Transverse colon (tissue), 4 donors: ENCODE measurements around the gene ANO7. TPM values are rescaled to one million over a fixed set of nuclear protein-coding genes. Genes with fewer than 3 reads are reported as not detected.

ENCODE experiments used
- DNase-seq: peaks from one replicate; pipeline ENCODE4 v3.0.0-alpha.2; 2019
- H3K27ac ChIP-seq, 4 donors: fragments of 200-600 bp; sonication (generic); 2 replicates each; pipeline ENCODE4 v1.5.1; 2016 to 2018; ENCODE audit warnings: inconsistent platforms in 4 of 4
- H3K27me3 ChIP-seq: fragments of 200-600 bp; sonication (generic); 2 replicates; pipeline ENCODE4 v1.5.1; 2017; ENCODE audit warnings: inconsistent platforms
- H3K36me3 ChIP-seq, 4 donors: fragments of 200-600 bp; sonication (generic); 2 replicates each; pipeline ENCODE4 v1.5.1; 2017 to 2019; ENCODE audit warnings: inconsistent platforms in 4 of 4
- H3K4me1 ChIP-seq, 4 donors: fragments of 200-600 bp; sonication (generic); 2 replicates each; pipeline ENCODE4 v1.5.1; 2017 to 2020; ENCODE audit warnings: inconsistent platforms in 4 of 4
- H3K4me3 ChIP-seq, 4 donors: fragments of 200-600 bp; sonication (generic); 1 replicate in 1 of 4; 2 replicates in 3 of 4; pipeline versions ENCODE4 v1.5.1 to v1.6.1; 2017 to 2019; ENCODE audit warnings: inconsistent platforms in 4 of 4
- H3K9me3 ChIP-seq, 2 donors: fragments of 200-600 bp; sonication (generic); 2 replicates each; pipeline ENCODE4 v1.5.1; 2017 to 2019; ENCODE audit warnings: inconsistent platforms in 2 of 2
- CTCF ChIP-seq, 5 experiments: fragments of 200-600 bp in 3 of 5; fragments of 450-650 bp in 2 of 5; sonication (generic) in 3 of 5; IDR thresholded peaks; 1 replicate in 2 of 5; 2 replicates in 3 of 5; pipeline ENCODE4 v1.5.1; 2016 to 2017; ENCODE audit warnings: antibody characterized with exemption in 5 of 5, inconsistent platforms in 3 of 5, mild to moderate bottlenecking in 2 of 5, moderate library complexity in 1 of 5
- EP300 ChIP-seq: sonication (generic); formaldehyde crosslinking; IDR thresholded peaks from one replicate; pipeline ENCODE4 v1.6.1; 2017; ENCODE audit warnings: antibody characterized with exemption, low read depth
- POLR2A ChIP-seq: fragments of 450-650 bp; IDR thresholded peaks from one replicate; pipeline ENCODE4 v1.6.1; 2016; ENCODE audit warnings: antibody characterized with exemption, mild to moderate bottlenecking, moderate library complexity
- POLR2AphosphoS5 ChIP-seq, 3 donors: sonication (generic); formaldehyde crosslinking; IDR thresholded peaks; one replicate each; pipeline ENCODE4 v1.6.1; 2016; ENCODE audit warnings: antibody characterized with exemption in 3 of 3
- WGBS, 2 donors: methylation state at CpG; one replicate each; pipeline ENCODE4 v1.1.5; 2018; ENCODE audit warnings: low coverage in 1 of 2; 5-methylcytosine and 5-hydroxymethylcytosine counted together
- in situ Hi-C, 4 donors: fragments of 200-750 bp; cut with MboI; loops; one replicate each; pipeline versions ENCODE4 v1.15.0 to v1.15.1; 2017; ENCODE audit warnings: low sequenced_read_pairs in 3 of 4, low pct_ligation_motif_present in 1 of 4, low pct_unique_long_range_greater_than_20kb in 1 of 4
- intact Hi-C: fragments of 100-400 bp; cut with DNase I; formaldehyde crosslinking; loops from one replicate; pipeline ENCODE4 v1.15.1; 2023; ENCODE audit warnings: low total_unique reads
- total RNA-seq, 4 donors: library from RNA; depleted of rRNA; stranded (reverse); fragments of >200 nt; gene quantifications; one replicate each; pipeline ENCODE4 v1.1.0, GENCODE V29; 2016

The ANO7 gene
- total RNA-seq, 4 donors from 2014 or later: 37.2 to 202 (median 71.0) TPM

GRCh38 chr2:241147336-241147735, 41.1 kb upstream of the ANO7 start:
- H3K4me1 ChIP-seq: peaks cover 8 to 21% (median 20%) of the 10 kb centered on the region in 4 donors
- 96 to 97% methylated on average over 3 of the region's 3 CpGs for WGBS, 2 donors
- in situ Hi-C loops (no loop called here), intact Hi-C loops (no loop called here)
- no peak overlapping the region for H3K27ac ChIP-seq
- no peaks in the 10 kb centered on the region for H3K36me3 ChIP-seq
- no peak for DNase-seq
- H3K27me3 ChIP-seq: no peaks in the 10 kb centered on the region
- H3K4me3 ChIP-seq: no peak overlapping the region
- no peaks in the 10 kb centered on the region for H3K9me3 ChIP-seq
- no peak for TF ChIP-seq CTCF (IDR thresholded peaks at IDR 0.05)
- TF ChIP-seq POLR2AphosphoS5 (IDR thresholded peaks at IDR 0.05): no peak
- TF ChIP-seq POLR2A: no peak
- no peak for TF ChIP-seq EP300

DNA sequence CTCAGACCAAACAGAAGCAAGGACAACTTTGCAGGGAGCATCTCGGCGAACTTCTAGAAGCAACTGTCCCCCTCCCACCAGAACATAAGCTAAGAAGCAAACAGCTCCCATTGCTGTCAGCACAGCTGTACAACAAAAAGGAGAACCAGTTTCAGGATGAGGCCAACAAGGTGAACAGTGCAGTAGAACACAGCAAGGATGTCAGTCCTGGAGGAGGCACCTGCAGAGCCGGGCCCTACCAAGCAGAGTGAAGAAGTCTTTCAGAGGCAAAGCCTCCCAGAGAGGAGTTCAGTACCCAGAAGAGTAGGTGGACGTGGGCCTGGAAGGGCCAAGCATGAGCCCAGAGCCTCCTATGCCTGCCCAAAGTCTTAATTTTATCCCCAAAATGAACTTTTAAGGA, 40.2 kb upstream of the ANO7 start:
- peak overlapping the region in 2 of 4 donors; percentile 92 to 96 for H3K4me3 ChIP-seq
- DNase-seq: no peak
- intact Hi-C loops: no loop called here

GRCh38 chr2:241148891-241149674, 39.4 kb upstream of the ANO7 start, which contains the start of gene PASK:
TSS of gene PASK (minus strand) at chr2:241149472. CDS start at chr2:241143032, 6,440 bp downstream.
- H3K27me3 ChIP-seq: no peaks in the 10 kb centered on the region
- peaks cover 8 to 21% (median 20%) of the 10 kb centered on the region in 4 donors for H3K4me1 ChIP-seq
- in situ Hi-C loops: no loop called here
- H3K36me3 ChIP-seq: no peaks in the 10 kb centered on the region
- peak within 1 kb of the TSS; percentile 85 to 93 (median 87) for H3K27ac ChIP-seq
- peak; percentile 96 for DNase-seq
- no peaks in the 10 kb centered on the region for H3K9me3 ChIP-seq
- 0% methylated on average over 43 of the region's 88 CpGs; no CpG with 5 or more reads in 1 of the 2 donors for WGBS, 2 donors
- H3K4me3 ChIP-seq: peak within 1 kb of the TSS; percentile 55 to 96 (median 94)
- TF ChIP-seq POLR2AphosphoS5 (IDR thresholded peaks at IDR 0.05): no peak
- intact Hi-C loops: no loop called here

More for the DNA sequence above, 40.2 kb upstream of the ANO7 start:
- no peak overlapping the region for H3K27ac ChIP-seq
- in situ Hi-C loops: no loop called here
- peaks cover 8 to 21% (median 20%) of the 10 kb centered on the region in 4 donors for H3K4me1 ChIP-seq
- TF ChIP-seq EP300 (no peak), CTCF (IDR thresholded peaks at IDR 0.05) (no peak), POLR2AphosphoS5 (IDR thresholded peaks at IDR 0.05) (no peak), POLR2A (no peak)
- no peaks in the 10 kb centered on the region for H3K36me3 ChIP-seq
- no peaks in the 10 kb centered on the region for H3K27me3 ChIP-seq
- H3K9me3 ChIP-seq: no peaks in the 10 kb centered on the region
- 72% methylated on average over 4 of the region's 4 CpGs; no CpG with 5 or more reads in 1 of the 2 donors for WGBS, 2 donors

DNA sequence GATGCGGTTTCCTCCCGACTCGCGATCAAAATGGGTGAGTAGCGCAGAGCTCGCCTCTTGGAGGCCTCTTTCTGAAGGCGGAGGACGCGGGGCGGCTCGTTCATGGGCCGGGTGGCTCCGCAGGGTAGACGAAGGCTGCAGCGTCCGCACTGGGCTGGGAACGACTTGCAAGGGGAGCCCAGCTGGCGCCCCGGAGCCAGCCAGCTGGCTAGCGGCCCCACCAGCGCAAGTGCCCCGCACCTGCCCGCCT, 38.9 kb upstream of the ANO7 start:
- H3K36me3 ChIP-seq: no peaks in the 10 kb centered on the region
- intact Hi-C loops: no loop called here
- TF ChIP-seq CTCF (IDR thresholded peaks at IDR 0.05) (no peak), EP300 (no peak), POLR2A (no peak), POLR2AphosphoS5 (IDR thresholded peaks at IDR 0.05) (no peak)
- in situ Hi-C loops: no loop called here
- H3K4me1 ChIP-seq: peaks cover 8 to 21% (median 20%) of the 10 kb centered on the region in 4 donors
- H3K4me3 ChIP-seq: peak overlapping the region; percentile 55 to 96 (median 94)
- WGBS, 2 donors: 0% methylated on average over 5 of the region's 23 CpGs; no CpG with 5 or more reads in 1 of the 2 donors
- no peaks in the 10 kb centered on the region for H3K9me3 ChIP-seq
- no peaks in the 10 kb centered on the region for H3K27me3 ChIP-seq
- H3K27ac ChIP-seq: peak overlapping the region; percentile 85 to 93 (median 87)
- no peak for DNase-seq
